ENCODE data around the gene LOC101059915.

DNA sequence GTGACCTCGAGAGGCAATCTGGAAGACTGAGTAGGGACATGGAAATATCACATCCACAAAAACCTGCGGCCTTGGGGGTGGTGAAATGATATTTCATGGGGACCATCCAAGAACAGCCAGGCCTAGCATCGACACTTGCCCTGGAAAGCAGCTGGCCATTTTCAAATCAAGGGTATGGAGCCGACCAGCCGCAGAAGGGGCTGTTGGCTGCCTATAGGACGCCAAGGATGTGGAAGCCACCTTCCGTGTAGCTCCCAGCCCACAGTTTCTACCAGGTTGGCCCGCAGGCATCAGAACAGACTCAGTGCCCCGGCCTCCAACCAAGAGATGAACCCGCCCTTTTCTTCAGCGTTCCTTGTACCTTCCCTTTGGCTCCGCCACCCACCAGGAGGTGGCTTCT is 5.4 kb upstream of the LOC101059915 start:
- TF ChIP-seq, protein P1, sequence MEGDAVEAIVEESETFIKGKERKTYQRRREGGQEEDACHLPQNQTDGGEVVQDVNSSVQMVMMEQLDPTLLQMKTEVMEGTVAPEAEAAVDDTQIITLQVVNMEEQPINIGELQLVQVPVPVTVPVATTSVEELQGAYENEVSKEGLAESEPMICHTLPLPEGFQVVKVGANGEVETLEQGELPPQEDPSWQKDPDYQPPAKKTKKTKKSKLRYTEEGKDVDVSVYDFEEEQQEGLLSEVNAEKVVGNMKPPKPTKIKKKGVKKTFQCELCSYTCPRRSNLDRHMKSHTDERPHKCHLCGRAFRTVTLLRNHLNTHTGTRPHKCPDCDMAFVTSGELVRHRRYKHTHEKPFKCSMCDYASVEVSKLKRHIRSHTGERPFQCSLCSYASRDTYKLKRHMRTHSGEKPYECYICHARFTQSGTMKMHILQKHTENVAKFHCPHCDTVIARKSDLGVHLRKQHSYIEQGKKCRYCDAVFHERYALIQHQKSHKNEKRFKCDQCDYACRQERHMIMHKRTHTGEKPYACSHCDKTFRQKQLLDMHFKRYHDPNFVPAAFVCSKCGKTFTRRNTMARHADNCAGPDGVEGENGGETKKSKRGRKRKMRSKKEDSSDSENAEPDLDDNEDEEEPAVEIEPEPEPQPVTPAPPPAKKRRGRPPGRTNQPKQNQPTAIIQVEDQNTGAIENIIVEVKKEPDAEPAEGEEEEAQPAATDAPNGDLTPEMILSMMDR (IDR thresholded peaks at IDR 0.05), result no peak
- no peak for TF ChIP-seq POLR2A (IDR thresholded peaks at IDR 0.05)
